A549 (cell line): ENCODE results near the gene KLF6. TPM values are rescaled to one million over a fixed set of nuclear protein-coding genes. Genes with fewer than 3 reads are reported as not detected.

Experiments
- ATAC-seq, 2 experiments: fragments of 200-7000 bp in 1 of 2; fragments of >200 bp in 1 of 2; cut with Nextera tagmentation in 1 of 2; cut with Tn5 transposase in 1 of 2; 3 replicates each; pipeline versions ENCODE4 v1.8.0 to v1.9.1; 2018 to 2020; ENCODE audit warnings: mild to moderate bottlenecking in 1 of 2, moderate library complexity in 1 of 2
- CTCF ChIA-PET: fragments of 300-600 bp; sonication (Branson Sonifier 250); formaldehyde crosslinking; extraction: SDS; loops from one replicate; lab custom pipeline; 2021; ENCODE audit warnings: antibody characterized with exemption, inconsistent platforms; lab: Yijun Ruan, JAX
- POLR2A ChIA-PET: fragments of 350-600 bp; formaldehyde crosslinking; extraction: SDS; loops from one replicate; lab custom pipeline; 2021; ENCODE audit warnings: antibody characterized with exemption, inconsistent platforms; lab: Yijun Ruan, JAX
- DNase-seq, 2 experiments: peaks; one replicate each; pipeline versions ENCODE4 v3.0.0 to v3.0.0-alpha.2; 2011 to 2016; ENCODE audit warnings: low read depth in 1 of 2, low spot score in 1 of 2
- FAIRE-seq: peaks from 2 replicates; lab custom pipeline; 2011; peaks lifted over from hg19 to GRCh38; lab: Jason Lieb, UNC
- H3K27ac ChIP-seq, 2 experiments: fragments of >200 bp; sonication (Bioruptor Twin); formaldehyde crosslinking; 3 replicates each; pipeline ENCODE4 v1.5.1; 2016 to 2017
- H3K4me1 ChIP-seq: fragments of >200 bp; sonication (Bioruptor Twin); formaldehyde crosslinking; 3 replicates; pipeline ENCODE4 v1.6.1; 2016
- H3K4me2 ChIP-seq: fragments of >200 bp; sonication (Bioruptor Twin); formaldehyde crosslinking; 3 replicates; pipeline ENCODE4 v1.6.1; 2016
- H3K4me3 ChIP-seq: fragments of >200 bp; sonication (Bioruptor Twin); formaldehyde crosslinking; 3 replicates; pipeline ENCODE4 v1.5.1; 2016
- H3K9me3 ChIP-seq: fragments of >200 bp; sonication (Bioruptor Twin); formaldehyde crosslinking; 3 replicates; pipeline ENCODE4 v1.6.1; 2016
- BCL3 ChIP-seq: fragments of >200 bp; sonication (Bioruptor Twin); formaldehyde crosslinking; IDR thresholded peaks from 3 replicates; pipeline ENCODE4 v1.6.1; 2016
- BHLHE40 ChIP-seq: IDR thresholded peaks from 2 replicates; pipeline ENCODE4 v1.6.1; 2012; ENCODE audit warnings: low read depth, low read length, inconsistent platforms
- CEBPB ChIP-seq, 2 experiments: fragments of >200 bp in 1 of 2; sonication (Bioruptor Twin) in 1 of 2; formaldehyde crosslinking in 1 of 2; IDR thresholded peaks; 2 replicates each; pipeline ENCODE4 v1.6.1; 2012 to 2016
- E2F6 ChIP-seq: IDR thresholded peaks from 2 replicates; pipeline ENCODE4 v1.6.1; 2012; ENCODE audit warnings: low read depth, borderline replicate concordance
- EHMT2 ChIP-seq: fragments of 200-600 bp; sonication (generic); IDR thresholded peaks from 2 replicates; pipeline ENCODE4 v1.6.1; 2016; ENCODE audit warnings: antibody characterized with exemption, low read depth, mild to moderate bottlenecking, moderate library complexity
- ELK1 ChIP-seq: fragments of 150-350 bp; IDR thresholded peaks from 2 replicates; pipeline ENCODE4 v1.6.1; 2014; ENCODE audit warnings: low read depth, mild to moderate bottlenecking, low read length
- EP300 ChIP-seq, 2 experiments: fragments of >200 bp; sonication (Bioruptor Twin); formaldehyde crosslinking; IDR thresholded peaks; 2 replicates in 1 of 2; 3 replicates in 1 of 2; pipeline ENCODE4 v1.6.1; 2016 to 2017
- FOSB ChIP-seq: fragments of 250-450 bp; sonication (Bioruptor Pico); IDR thresholded peaks from 2 replicates; pipeline ENCODE4 v1.5.0; 2020; ENCODE audit warnings: mild to moderate bottlenecking, moderate library complexity
- GATA3 ChIP-seq: IDR thresholded peaks from 2 replicates; pipeline ENCODE4 v1.6.1; 2012; ENCODE audit warnings: borderline replicate concordance
- HEYL ChIP-seq: fragments of 250-450 bp; sonication (Bioruptor Pico); IDR thresholded peaks from 2 replicates; pipeline ENCODE4 v1.8.0; 2021; ENCODE audit warnings: mild to moderate bottlenecking, moderate library complexity
- HOXA7 ChIP-seq: fragments of 250-450 bp; sonication (Bioruptor Pico); IDR thresholded peaks from 2 replicates; pipeline ENCODE4 v1.5.0; 2020; ENCODE audit warnings: mild to moderate bottlenecking, moderate library complexity
- HOXB5 ChIP-seq: fragments of 250-450 bp; sonication (Bioruptor Pico); IDR thresholded peaks from 2 replicates; pipeline ENCODE4 v1.5.0; 2020; ENCODE audit warnings: mild to moderate bottlenecking, moderate library complexity
- JUNB ChIP-seq: fragments of >200 bp; sonication (Bioruptor Twin); formaldehyde crosslinking; IDR thresholded peaks from 2 replicates; pipeline ENCODE4 v1.6.1; 2016
- MAX ChIP-seq: IDR thresholded peaks from 2 replicates; pipeline ENCODE4 v1.6.1; 2012
- MYC ChIP-seq: IDR thresholded peaks from 2 replicates; pipeline ENCODE4 v1.6.1; 2012; ENCODE audit warnings: mild to moderate bottlenecking, inconsistent platforms, low read length, improper control_type of control experiment, borderline replicate concordance
- RAD21 ChIP-seq, 2 experiments: fragments of >200 bp in 1 of 2; sonication (Bioruptor Twin) in 1 of 2; formaldehyde crosslinking in 1 of 2; IDR thresholded peaks in 1 of 2; conservative IDR thresholded peaks in 1 of 2; 2 replicates in 1 of 2; 3 replicates in 1 of 2; pipeline ENCODE4 v1.6.1; 2012 to 2018; ENCODE audit warnings: inconsistent platforms in 1 of 2
- RFX5 ChIP-seq: fragments of 450-650 bp; IDR thresholded peaks from 2 replicates; pipeline ENCODE4 v1.7.1; 2014; ENCODE audit warnings: antibody characterized with exemption, mild to moderate bottlenecking, moderate library complexity
- SMC3 ChIP-seq: fragments of >200 bp; sonication (Bioruptor Twin); formaldehyde crosslinking; IDR thresholded peaks from 3 replicates; pipeline ENCODE4 v1.6.1; 2018; ENCODE audit warnings: inconsistent platforms
- TP53 ChIP-seq: fragments of 250-450 bp; sonication (Bioruptor Pico); IDR thresholded peaks from 2 replicates; pipeline ENCODE4 v1.5.0; 2021; ENCODE audit warnings: mild to moderate bottlenecking, moderate library complexity
- ZC3H11A ChIP-seq: fragments of 450-650 bp; IDR thresholded peaks from 2 replicates; pipeline ENCODE4 v1.6.1; 2014; ENCODE audit warnings: antibody characterized with exemption, mild to moderate bottlenecking
- ZSCAN20 ChIP-seq: fragments of 250-450 bp; sonication (Bioruptor Pico); IDR thresholded peaks from 2 replicates; pipeline ENCODE4 v1.8.0; 2022; ENCODE audit warnings: mild to moderate bottlenecking, moderate library complexity
- WGBS: methylation state at CpG from one replicate; pipeline ENCODE4 v1.1.6; 2017; ENCODE audit errors: missing lambda C conversion rate; 5-methylcytosine and 5-hydroxymethylcytosine counted together
- polyA plus RNA-seq, 4 experiments: library from polyadenylated mRNA; depleted of rRNA in 3 of 4; stranded (reverse); fragments of >200 nt; fragmentation: RNase III in 1 of 4; extraction: RNeasy Plus Mini Kit Qiagen cat#74134 plus additional on column Dnase treatment in 1 of 4; gene quantifications; 2 replicates in 3 of 4; 3 replicates in 1 of 4; pipeline ENCODE4 v1.2.3, GENCODE V29; 2011 to 2017

The KLF6 gene
- polyA plus RNA-seq, 2 of the 4 experiments (the other 2 are of a cell fraction), result 31.9 to 86.8 TPM

- TF ChIP-seq RAD21 (conservative IDR thresholded peaks at IDR 0.05 in 1 of 2, IDR thresholded peaks at IDR 0.05 in 1 of 2) (no peak), TP53 (no peak), MAX (no peak), E2F6 (no peak), ZC3H11A (no peak), HOXA7 (CRISPR knock-in tag) (no peak), BHLHE40 (no peak), ELK1 (no peak), BCL3 (no peak)
- POLR2A ChIA-PET, result no interaction called here
- H3K4me1 ChIP-seq, result peaks cover 14% of the 10 kb centered on the region
- WGBS, result 71% methylated on average over 4 of the region's 4 CpGs
- no peak overlapping the region for H3K4me3 ChIP-seq
- no peak for FAIRE-seq
- no peak overlapping the region for H3K27ac ChIP-seq
- CTCF ChIA-PET, result interaction anchor here (1.5 kb wide), 2 partner anchors 83 to 529 kb away, joined by 3 to 7 read pairs; no protein-coding TSS in a partner anchor
- no peaks in the 10 kb centered on the region for H3K9me3 ChIP-seq
- H3K4me2 ChIP-seq, result no peak overlapping the region
- DNase-seq, result no peak
- ATAC-seq, result no peak
Measured at GRCh38 chr10:3769556-3769955, 15.5 kb downstream of the KLF6 start.

- TF ChIP-seq GATA3, result no peak
- TF ChIP-seq E2F6, result no peak
- no peak for TF ChIP-seq MYC
- TF ChIP-seq SMC3, result no peak
- TF ChIP-seq CEBPB (IDR thresholded peaks at IDR 0.05), result no peak
- no peak for TF ChIP-seq EHMT2
- TF ChIP-seq RFX5, result no peak
- TF ChIP-seq EP300 (IDR thresholded peaks at IDR 0.05), result no peak
- TF ChIP-seq ZSCAN20, result no peak
- no peak for TF ChIP-seq HEYL (CRISPR knock-in tag)
- no peak for TF ChIP-seq JUNB
- no peak for TF ChIP-seq FOSB (CRISPR knock-in tag)
- no peak for TF ChIP-seq HOXB5 (CRISPR knock-in tag)
- DNase-seq (no peak), ATAC-seq (0 out of 6 replicates have a peak, but pooled peaks of 1 of the 2 experiments have one; percentile 8), FAIRE-seq (no peak)
- H3K27ac ChIP-seq, result peak overlapping the region; percentile 27 to 80; a peak in 3 of 6 replicates
- ChIA-PET CTCF (interaction anchor here (2.0 kb wide), 1 partner anchor 9 kb away, joined by 5 read pairs; no protein-coding TSS in a partner anchor), POLR2A (no interaction called here)
- no peaks in the 10 kb centered on the region for H3K9me3 ChIP-seq
- WGBS, result 37% methylated on average over 17 of the region's 17 CpGs
- H3K4me3 ChIP-seq, result no peak overlapping the region
- H3K4me2 ChIP-seq, result peak overlapping the region; percentile 44
- peaks cover 47% of the 10 kb centered on the region for H3K4me1 ChIP-seq
Measured at GRCh38 chr10:3766046-3766756, 18.8 kb downstream of the KLF6 start.
